OCI-LY3 (cell line): ENCODE results near the gene ADTRP.

Experiments used
- H2AFZ ChIP-seq: fragments of 200-600, 300-600 bp; shearing (Covaris generic); 2 replicates; pipeline ENCODE4 v1.6.0; 2014; ENCODE audit warnings: antibody characterized with exemption, low read depth, low read length
- H3K27ac ChIP-seq: fragments of 200-600, 300-600 bp; sonication (generic); 2 replicates; pipeline ENCODE4 v1.5.1; 2014; ENCODE audit warnings: mild to moderate bottlenecking, low read length, moderate library complexity, mixed read lengths
- H3K27me3 ChIP-seq: fragments of 200-600, 300-600 bp; sonication (generic); 2 replicates; pipeline ENCODE4 v1.6.1; 2014; ENCODE audit warnings: low read depth, low read length, mixed read lengths
- H3K36me3 ChIP-seq: fragments of 200-600, 300-600 bp; sonication (generic); replicated peaks from 2 replicates; pipeline ENCODE3; 2014; ENCODE audit warnings: low read depth, low read length, mixed read lengths
- H3K4me1 ChIP-seq: fragments of 300-600, 200-600 bp; sonication (generic); 2 replicates; pipeline ENCODE4 v1.6.1; 2014; ENCODE audit warnings: low read length, mixed read lengths
- H3K4me2 ChIP-seq: fragments of 200-600, 300-600 bp; sonication (generic); 2 replicates; pipeline ENCODE4 v1.6.1; 2014; ENCODE audit warnings: low read length, mixed read lengths
- H3K4me3 ChIP-seq: fragments of 300-600, 200-600 bp; sonication (generic); 2 replicates; pipeline ENCODE4 v1.5.1; 2014; ENCODE audit warnings: antibody characterized with exemption, mild to moderate bottlenecking, low read length, moderate library complexity
- H3K79me2 ChIP-seq: fragments of 300-600, 200-600 bp; shearing (Covaris generic); 2 replicates; pipeline ENCODE4 v1.6.1; 2014; ENCODE audit warnings: mild to moderate bottlenecking, low read length, mixed read lengths
- H3K9ac ChIP-seq: fragments of 300-600, 200-600 bp; shearing (Covaris generic); 2 replicates; pipeline ENCODE4 v1.6.0; 2014; ENCODE audit warnings: mild to moderate bottlenecking, low read length, moderate library complexity
- H3K9me3 ChIP-seq: fragments of 200-600, 300-600 bp; shearing (Covaris generic); 2 replicates; pipeline ENCODE4 v1.6.1; 2014; ENCODE audit warnings: low read length, mixed read lengths; ENCODE audit not compliant: insufficient read depth
- H4K20me1 ChIP-seq: fragments of 200-600, 300-600 bp; sonication (generic); 2 replicates; pipeline ENCODE4 v1.6.1; 2016; ENCODE audit warnings: low read length, mixed read lengths; ENCODE audit not compliant: insufficient read depth
- EZH2phosphoT487 ChIP-seq: fragments of 200-600 bp; shearing (Covaris generic); IDR thresholded peaks from 2 replicates; pipeline ENCODE4 v1.6.1; 2018; ENCODE audit warnings: antibody characterized with exemption, mixed run types, low read depth
- TF ChIP-seq, protein P1 (sequence below): fragments of 200-600, 300-600 bp; sonication (generic); IDR thresholded peaks from 2 replicates; pipeline ENCODE4 v1.5.1; 2014; ENCODE audit warnings: antibody characterized with exemption, low read length, low read depth

Gene ADTRP

GRCh38 chr6:11785415-11785773 is 6.8 kb upstream of the ADTRP start:
- H3K4me2 ChIP-seq: peak overlapping the region; percentile 95
- peak overlapping the region; percentile 11; the same call in 1 of the 2 replicates for H3K9ac ChIP-seq
- peak overlapping the region; percentile 27; the same call in 1 of the 2 replicates for H3K27ac ChIP-seq
- H3K79me2 ChIP-seq: no peaks in the 10 kb centered on the region
- TF ChIP-seq, protein P1, sequence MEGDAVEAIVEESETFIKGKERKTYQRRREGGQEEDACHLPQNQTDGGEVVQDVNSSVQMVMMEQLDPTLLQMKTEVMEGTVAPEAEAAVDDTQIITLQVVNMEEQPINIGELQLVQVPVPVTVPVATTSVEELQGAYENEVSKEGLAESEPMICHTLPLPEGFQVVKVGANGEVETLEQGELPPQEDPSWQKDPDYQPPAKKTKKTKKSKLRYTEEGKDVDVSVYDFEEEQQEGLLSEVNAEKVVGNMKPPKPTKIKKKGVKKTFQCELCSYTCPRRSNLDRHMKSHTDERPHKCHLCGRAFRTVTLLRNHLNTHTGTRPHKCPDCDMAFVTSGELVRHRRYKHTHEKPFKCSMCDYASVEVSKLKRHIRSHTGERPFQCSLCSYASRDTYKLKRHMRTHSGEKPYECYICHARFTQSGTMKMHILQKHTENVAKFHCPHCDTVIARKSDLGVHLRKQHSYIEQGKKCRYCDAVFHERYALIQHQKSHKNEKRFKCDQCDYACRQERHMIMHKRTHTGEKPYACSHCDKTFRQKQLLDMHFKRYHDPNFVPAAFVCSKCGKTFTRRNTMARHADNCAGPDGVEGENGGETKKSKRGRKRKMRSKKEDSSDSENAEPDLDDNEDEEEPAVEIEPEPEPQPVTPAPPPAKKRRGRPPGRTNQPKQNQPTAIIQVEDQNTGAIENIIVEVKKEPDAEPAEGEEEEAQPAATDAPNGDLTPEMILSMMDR: no peak
- TF ChIP-seq EZH2phosphoT487: no peak
- no peaks in the 10 kb centered on the region for H3K36me3 ChIP-seq
- no peaks in the 10 kb centered on the region for H3K9me3 ChIP-seq
- H3K4me3 ChIP-seq: peak overlapping the region; percentile 77
- H3K4me1 ChIP-seq: peaks cover 34% of the 10 kb centered on the region
- peaks cover 9% of the 10 kb centered on the region for H3K27me3 ChIP-seq
- H2AFZ ChIP-seq: no peak overlapping the region
- H4K20me1 ChIP-seq: no peaks in the 10 kb centered on the region

DNA sequence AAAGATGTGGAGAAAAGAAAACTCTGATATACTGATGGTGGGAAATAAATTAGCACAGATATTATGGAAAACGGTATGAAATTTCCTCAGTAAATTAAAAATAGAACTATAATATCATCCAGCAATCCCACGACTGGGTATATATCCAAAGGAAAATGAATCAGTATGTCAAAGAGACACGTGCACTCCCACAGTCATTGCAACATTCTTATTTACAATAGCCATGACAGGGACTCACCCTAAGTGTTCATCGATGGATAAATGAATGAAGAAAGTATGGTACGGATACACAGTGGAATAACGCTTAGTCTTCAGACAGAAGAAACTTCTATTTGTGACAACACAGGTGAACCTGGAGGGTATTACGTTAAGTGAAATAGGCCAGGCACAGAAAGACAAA is 5.7 kb upstream of the ADTRP start:
- H4K20me1 ChIP-seq: no peaks in the 10 kb centered on the region
- no peak overlapping the region for H2AFZ ChIP-seq
- H3K79me2 ChIP-seq: no peaks in the 10 kb centered on the region
- no peaks in the 10 kb centered on the region for H3K9me3 ChIP-seq
- H3K9ac ChIP-seq: no peak overlapping the region
- TF ChIP-seq, protein P1: no peak
- peaks cover 34% of the 10 kb centered on the region for H3K4me1 ChIP-seq
- H3K27me3 ChIP-seq: peaks cover 9% of the 10 kb centered on the region
- H3K4me2 ChIP-seq: no peak overlapping the region
- H3K27ac ChIP-seq: no peak overlapping the region
- H3K4me3 ChIP-seq: no peak overlapping the region
- no peaks in the 10 kb centered on the region for H3K36me3 ChIP-seq

- Histone ChIP-seq H3K4me1 (peaks cover 34% of the 10 kb centered on the region), H2AFZ (no peak overlapping the region), H3K79me2 (no peaks in the 10 kb centered on the region), H3K36me3 (no peaks in the 10 kb centered on the region), H3K27ac (no peak overlapping the region), H3K4me2 (no peak overlapping the region), H3K9me3 (no peaks in the 10 kb centered on the region), H4K20me1 (no peaks in the 10 kb centered on the region), H3K4me3 (no peak overlapping the region), H3K9ac (no peak overlapping the region), H3K27me3 (peaks cover 9% of the 10 kb centered on the region)
- TF ChIP-seq, protein P1: no peak
- TF ChIP-seq EZH2phosphoT487: no peak
These were observed 5.0 kb upstream of the ADTRP start for GRCh38 chr6:11783524-11784064.

- no peak overlapping the region for H2AFZ ChIP-seq
- no peak overlapping the region for H3K4me3 ChIP-seq
- no peak for TF ChIP-seq EZH2phosphoT487
- TF ChIP-seq, protein P1: no peak
These were observed 3.9 kb upstream of the ADTRP start for GRCh38 chr6:11782524-11782923.

More at GRCh38 chr6:11782524-11782923, 3.9 kb upstream of the ADTRP start:
- no peaks in the 10 kb centered on the region for H4K20me1 ChIP-seq
- H3K27me3 ChIP-seq: peaks cover 9% of the 10 kb centered on the region
- peaks cover 27% of the 10 kb centered on the region for H3K4me1 ChIP-seq
- H3K79me2 ChIP-seq: no peaks in the 10 kb centered on the region
- no peak overlapping the region for H3K9ac ChIP-seq
- H3K36me3 ChIP-seq: no peaks in the 10 kb centered on the region
- H3K4me2 ChIP-seq: no peak overlapping the region
- no peaks in the 10 kb centered on the region for H3K9me3 ChIP-seq
- H3K27ac ChIP-seq: no peak overlapping the region
